Measurements from ENCODE around the gene POLR1B. TPM values are rescaled to one million over a fixed set of nuclear protein-coding genes. Genes with fewer than 3 reads are reported as not detected.

Gene POLR1B
- total and polyA plus RNA-seq, 2 of the 13 experiments (the other 11 are each of a cell fraction or from before 2014, with no cell fraction given), result 18.3 to 46.0 TPM

DNA sequence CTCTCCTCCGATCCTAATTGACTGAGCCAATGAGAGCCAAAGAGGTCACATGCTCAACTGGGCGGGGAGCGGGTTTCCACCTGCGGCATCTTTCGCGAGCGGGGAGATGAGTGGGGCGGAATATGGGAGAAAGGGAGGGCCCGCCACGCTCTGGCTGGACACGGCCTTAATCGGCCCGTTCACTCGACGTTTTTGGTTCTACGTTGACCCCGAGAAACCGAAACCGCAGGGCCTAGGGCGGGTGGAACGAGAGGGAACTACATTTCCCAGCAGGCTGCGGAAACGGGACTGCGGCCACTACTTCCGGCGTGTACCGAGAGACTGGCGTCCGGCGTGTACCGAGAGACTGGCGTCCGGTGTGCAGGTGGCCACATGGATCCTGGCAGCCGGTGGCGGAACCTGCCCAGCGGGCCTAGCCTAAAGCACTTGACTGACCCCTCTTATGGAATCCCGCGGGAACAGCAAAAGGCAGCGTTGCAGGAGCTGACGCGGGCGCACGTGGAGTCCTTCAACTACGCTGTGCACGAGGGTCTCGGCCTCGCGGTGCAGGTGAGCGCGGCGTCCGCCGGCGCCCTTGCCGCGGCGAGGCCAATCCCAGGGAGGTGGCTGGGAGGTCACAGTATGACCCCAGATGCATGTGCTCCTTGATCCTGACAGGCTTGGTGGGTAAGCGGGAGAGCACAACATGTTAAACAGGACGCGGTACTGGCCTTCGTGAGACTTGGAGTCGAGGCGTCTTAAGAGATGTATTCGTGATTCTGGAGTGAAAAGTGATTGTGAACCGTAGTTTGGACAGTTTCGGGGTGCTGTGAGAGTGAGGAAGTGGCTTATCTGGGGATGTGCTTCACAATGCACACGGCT is at the start of gene POLR1B (continued):
- TF ChIP-seq, protein P1, sequence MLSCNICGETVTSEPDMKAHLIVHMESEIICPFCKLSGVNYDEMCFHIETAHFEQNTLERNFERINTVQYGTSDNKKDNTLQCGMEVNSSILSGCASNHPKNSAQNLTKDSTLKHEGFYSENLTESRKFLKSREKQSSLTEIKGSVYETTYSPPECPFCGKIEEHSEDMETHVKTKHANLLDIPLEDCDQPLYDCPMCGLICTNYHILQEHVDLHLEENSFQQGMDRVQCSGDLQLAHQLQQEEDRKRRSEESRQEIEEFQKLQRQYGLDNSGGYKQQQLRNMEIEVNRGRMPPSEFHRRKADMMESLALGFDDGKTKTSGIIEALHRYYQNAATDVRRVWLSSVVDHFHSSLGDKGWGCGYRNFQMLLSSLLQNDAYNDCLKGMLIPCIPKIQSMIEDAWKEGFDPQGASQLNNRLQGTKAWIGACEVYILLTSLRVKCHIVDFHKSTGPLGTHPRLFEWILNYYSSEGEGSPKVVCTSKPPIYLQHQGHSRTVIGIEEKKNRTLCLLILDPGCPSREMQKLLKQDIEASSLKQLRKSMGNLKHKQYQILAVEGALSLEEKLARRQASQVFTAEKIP (CRISPR knock-in tag; IDR thresholded peaks at IDR 0.05; ENCODE audit: borderline replicate concordance), result no peak
- no peak for TF ChIP-seq STAG1 (CRISPR knock-in tag; IDR thresholded peaks at IDR 0.05)
- 0 out of 2 replicates have a peak, but pooled peaks have one; percentile 89 for TF ChIP-seq ZNF850 (CRISPR knock-in tag; conservative IDR thresholded peaks at IDR 0.05)
- TF ChIP-seq NR2F6 (IDR thresholded peaks at IDR 0.05), result peak; percentile 12
- TF ChIP-seq NR2F6 (CRISPR knock-in tag; IDR thresholded peaks at IDR 0.05), result peak; percentile 84
- peak; percentile 39; the same call in 1 of the 2 replicates for TF ChIP-seq ELF4 (CRISPR knock-in tag; IDR thresholded peaks at IDR 0.05; ENCODE audit: borderline replicate concordance)
- TF ChIP-seq MYNN (CRISPR knock-in tag; IDR thresholded peaks at IDR 0.05; ENCODE audit: low read depth), result peak; percentile 74
- TF ChIP-seq, protein P2, sequence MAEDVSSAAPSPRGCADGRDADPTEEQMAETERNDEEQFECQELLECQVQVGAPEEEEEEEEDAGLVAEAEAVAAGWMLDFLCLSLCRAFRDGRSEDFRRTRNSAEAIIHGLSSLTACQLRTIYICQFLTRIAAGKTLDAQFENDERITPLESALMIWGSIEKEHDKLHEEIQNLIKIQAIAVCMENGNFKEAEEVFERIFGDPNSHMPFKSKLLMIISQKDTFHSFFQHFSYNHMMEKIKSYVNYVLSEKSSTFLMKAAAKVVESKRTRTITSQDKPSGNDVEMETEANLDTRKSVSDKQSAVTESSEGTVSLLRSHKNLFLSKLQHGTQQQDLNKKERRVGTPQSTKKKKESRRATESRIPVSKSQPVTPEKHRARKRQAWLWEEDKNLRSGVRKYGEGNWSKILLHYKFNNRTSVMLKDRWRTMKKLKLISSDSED (CRISPR knock-in tag; IDR thresholded peaks at IDR 0.05), result peak; percentile 49; the same call in 1 of the 2 replicates
- TF ChIP-seq HNRNPLL (IDR thresholded peaks at IDR 0.05; ENCODE audit: low read depth, low read length, poor library complexity, severe bottlenecking), result peak; percentile 63
- no peak for TF ChIP-seq REXO4 (CRISPR knock-in tag; IDR thresholded peaks at IDR 0.05; ENCODE audit: borderline replicate concordance)
- TF ChIP-seq, protein P3, sequence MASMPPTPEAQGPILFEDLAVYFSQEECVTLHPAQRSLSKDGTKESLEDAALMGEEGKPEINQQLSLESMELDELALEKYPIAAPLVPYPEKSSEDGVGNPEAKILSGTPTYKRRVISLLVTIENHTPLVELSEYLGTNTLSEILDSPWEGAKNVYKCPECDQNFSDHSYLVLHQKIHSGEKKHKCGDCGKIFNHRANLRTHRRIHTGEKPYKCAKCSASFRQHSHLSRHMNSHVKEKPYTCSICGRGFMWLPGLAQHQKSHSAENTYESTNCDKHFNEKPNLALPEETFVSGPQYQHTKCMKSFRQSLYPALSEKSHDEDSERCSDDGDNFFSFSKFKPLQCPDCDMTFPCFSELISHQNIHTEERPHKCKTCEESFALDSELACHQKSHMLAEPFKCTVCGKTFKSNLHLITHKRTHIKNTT (CRISPR knock-in tag; IDR thresholded peaks at IDR 0.05), result no peak
- TF ChIP-seq AGO2 (optimal IDR thresholded peaks at IDR 0.05; ENCODE audit: low read depth, low read length), result peak; percentile 73
- TF ChIP-seq MAZ (IDR thresholded peaks at IDR 0.05; ENCODE audit: borderline replicate concordance, low read depth, low read length), result 0 out of 2 replicates have a peak, but pooled peaks have one; percentile 38
- TF ChIP-seq MAZ (CRISPR knock-in tag; IDR thresholded peaks at IDR 0.05; ENCODE audit: low read depth), result peak; percentile 75; the same call in 1 of the 2 replicates
- TF ChIP-seq STAT5B (CRISPR knock-in tag; IDR thresholded peaks at IDR 0.05), result peak; percentile 95
- TF ChIP-seq ZNF777 (CRISPR knock-in tag; IDR thresholded peaks at IDR 0.05), result peak; percentile 83
- no peak for TF ChIP-seq JUNB (CRISPR knock-in tag; IDR thresholded peaks at IDR 0.05; ENCODE audit: borderline replicate concordance)

Data from HepG2 (cell line).